Endodermal cell (in vitro differentiated cells): ENCODE results near the gene ABCA9. TPM values are rescaled to one million over a fixed set of nuclear protein-coding genes. Genes with fewer than 3 reads are reported as not detected.

ENCODE experiments used
- DNase-seq: peaks from one replicate; pipeline ENCODE4 v3.0.0-alpha.2; 2017
- H3K27ac ChIP-seq: 2 replicates; pipeline ENCODE4 v1.5.1; 2013; ENCODE audit warnings: mild to moderate bottlenecking, low read depth, low read length, moderate library complexity
- H3K27me3 ChIP-seq: 2 replicates; pipeline ENCODE4 v1.6.1; 2013; ENCODE audit warnings: mild to moderate bottlenecking, low read length, moderate library complexity; ENCODE audit not compliant: insufficient read depth, control insufficient read depth, poor library complexity, severe bottlenecking
- H3K36me3 ChIP-seq: 2 replicates; pipeline ENCODE4 v1.7.0; 2013; ENCODE audit warnings: mild to moderate bottlenecking, low read length, moderate library complexity; ENCODE audit not compliant: control insufficient read depth, insufficient read depth
- H3K4me1 ChIP-seq: one replicate; pipeline ENCODE4 v1.7.0; 2013; ENCODE audit warnings: low read length; ENCODE audit not compliant: control insufficient read depth, insufficient read depth
- H3K4me3 ChIP-seq: 2 replicates; pipeline ENCODE4 v1.5.1; 2013; ENCODE audit warnings: mild to moderate bottlenecking, low read length, moderate library complexity
- H3K9ac ChIP-seq: 2 replicates; pipeline ENCODE4 v1.6.1; 2013; ENCODE audit warnings: mild to moderate bottlenecking, low read length, moderate library complexity; ENCODE audit not compliant: poor library complexity, severe bottlenecking; ENCODE audit errors: extremely low read depth
- H3K9me3 ChIP-seq: 2 replicates; pipeline ENCODE4 v1.6.1; 2013; ENCODE audit warnings: mild to moderate bottlenecking, low read length, moderate library complexity; ENCODE audit not compliant: control insufficient read depth
- H3K27ac Mint-ChIP-seq: 2 replicates; pipeline ENCODE4 v1.8.0; 2020; ENCODE audit warnings: mixed read lengths
- H3K27me3 Mint-ChIP-seq: 2 replicates; pipeline ENCODE4 v1.8.0; 2021; ENCODE audit warnings: mild to moderate bottlenecking, mixed read lengths; ENCODE audit not compliant: insufficient read depth
- H3K36me3 Mint-ChIP-seq: 2 replicates; pipeline ENCODE4 v1.8.0; 2020; ENCODE audit warnings: low read depth, mixed read lengths
- H3K4me1 Mint-ChIP-seq: 2 replicates; pipeline ENCODE4 v1.8.0; 2020; ENCODE audit warnings: mixed read lengths
- H3K4me3 Mint-ChIP-seq: 2 replicates; pipeline ENCODE4 v1.8.0; 2020; ENCODE audit warnings: mild to moderate bottlenecking, moderate library complexity, mixed read lengths
- H3K9me3 Mint-ChIP-seq: 2 replicates; pipeline ENCODE4 v1.8.0; 2020; ENCODE audit warnings: mild to moderate bottlenecking, mixed read lengths
- WGBS, 2 experiments: methylation state at CpG; one replicate each; pipeline versions ENCODE4 v1.1.5 to v1.1.7; 2013; ENCODE audit warnings: missing lambda C conversion rate in 2 of 2, mixed read lengths in 1 of 2; ENCODE audit not compliant: insufficient coverage in 1 of 2, insufficient read length in 1 of 2; 5-methylcytosine and 5-hydroxymethylcytosine counted together
- total RNA-seq, 2 donors: library from RNA; stranded (reverse); fragmentation: NEBNext Ultra II Directional in 1 of 2; extraction: Animal tissue kit (Norgen Biotek cat#: 25700) in 1 of 2; gene quantifications; 2 replicates in 1 of 2; 3 replicates in 1 of 2; pipeline ENCODE4 v1.2.1, GENCODE V29; 2021
- TF ChIP-seq, protein P1 (sequence below): fragments of 200-600 bp; sonication (generic); conservative IDR thresholded peaks from 2 replicates; pipeline ENCODE4 v1.5.0; 2021; ENCODE audit warnings: antibody characterized with exemption, mild to moderate bottlenecking

The ABCA9 gene
- total RNA-seq, 2 donors from 2014 or later: not detected

DNA sequence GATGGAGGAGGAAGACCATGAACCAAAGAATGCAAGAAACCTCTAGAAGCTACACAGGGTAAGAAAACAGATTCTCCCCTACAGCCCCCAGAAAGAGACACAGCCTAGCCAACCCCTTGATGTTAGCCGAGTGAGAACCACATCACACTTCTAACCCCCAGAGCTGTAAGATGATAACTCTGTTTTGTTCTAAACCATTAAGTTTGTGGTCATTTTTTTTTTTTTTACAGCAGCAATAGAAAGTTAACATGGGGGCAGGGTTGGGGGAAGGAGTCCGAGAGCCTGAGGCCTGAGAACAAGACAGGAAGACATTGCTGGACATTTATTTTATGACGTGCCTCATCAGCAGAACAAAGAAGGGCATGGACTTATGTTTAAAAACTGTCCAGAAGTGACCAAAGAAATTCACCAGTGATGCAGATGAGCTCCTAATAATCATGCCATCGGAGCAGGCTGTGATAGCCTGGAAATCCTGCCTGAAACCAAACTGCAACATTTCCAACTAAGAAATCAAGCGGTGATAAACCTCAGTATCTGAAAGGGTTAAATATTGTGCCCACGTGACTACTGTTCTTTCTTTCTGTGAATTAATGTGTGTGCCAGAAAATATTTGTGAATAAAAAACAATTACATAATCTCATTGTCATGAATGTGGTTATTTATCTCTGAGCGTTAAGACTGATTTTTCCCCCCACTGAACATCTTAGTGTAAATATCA lies 1.1 kb downstream of the ABCA9 start:
- WGBS, 2 experiments: 92 to 99% methylated on average over 3 to 6 of the region's 7 CpGs
- peaks cover 6% of the 10 kb centered on the region for H3K9me3 ChIP-seq
- Mint-ChIP-seq H3K27ac (no peak overlapping the region), H3K4me3 (no peak overlapping the region), H3K9me3 (peaks cover 10% of the 10 kb centered on the region), H3K4me1 (peaks cover 4% of the 10 kb centered on the region), H3K27me3 (peaks cover 16% of the 10 kb centered on the region), H3K36me3 (no peaks in the 10 kb centered on the region)
- H3K27ac ChIP-seq: no peak overlapping the region
- DNase-seq: no peak
- TF ChIP-seq, protein P1, sequence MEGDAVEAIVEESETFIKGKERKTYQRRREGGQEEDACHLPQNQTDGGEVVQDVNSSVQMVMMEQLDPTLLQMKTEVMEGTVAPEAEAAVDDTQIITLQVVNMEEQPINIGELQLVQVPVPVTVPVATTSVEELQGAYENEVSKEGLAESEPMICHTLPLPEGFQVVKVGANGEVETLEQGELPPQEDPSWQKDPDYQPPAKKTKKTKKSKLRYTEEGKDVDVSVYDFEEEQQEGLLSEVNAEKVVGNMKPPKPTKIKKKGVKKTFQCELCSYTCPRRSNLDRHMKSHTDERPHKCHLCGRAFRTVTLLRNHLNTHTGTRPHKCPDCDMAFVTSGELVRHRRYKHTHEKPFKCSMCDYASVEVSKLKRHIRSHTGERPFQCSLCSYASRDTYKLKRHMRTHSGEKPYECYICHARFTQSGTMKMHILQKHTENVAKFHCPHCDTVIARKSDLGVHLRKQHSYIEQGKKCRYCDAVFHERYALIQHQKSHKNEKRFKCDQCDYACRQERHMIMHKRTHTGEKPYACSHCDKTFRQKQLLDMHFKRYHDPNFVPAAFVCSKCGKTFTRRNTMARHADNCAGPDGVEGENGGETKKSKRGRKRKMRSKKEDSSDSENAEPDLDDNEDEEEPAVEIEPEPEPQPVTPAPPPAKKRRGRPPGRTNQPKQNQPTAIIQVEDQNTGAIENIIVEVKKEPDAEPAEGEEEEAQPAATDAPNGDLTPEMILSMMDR: no peak
- no peak overlapping the region for H3K9ac ChIP-seq
- no peaks in the 10 kb centered on the region for H3K4me1 ChIP-seq
- H3K27me3 ChIP-seq: peaks cover 32% of the 10 kb centered on the region
- H3K36me3 ChIP-seq: no peaks in the 10 kb centered on the region
- H3K4me3 ChIP-seq: no peak overlapping the region

DNA sequence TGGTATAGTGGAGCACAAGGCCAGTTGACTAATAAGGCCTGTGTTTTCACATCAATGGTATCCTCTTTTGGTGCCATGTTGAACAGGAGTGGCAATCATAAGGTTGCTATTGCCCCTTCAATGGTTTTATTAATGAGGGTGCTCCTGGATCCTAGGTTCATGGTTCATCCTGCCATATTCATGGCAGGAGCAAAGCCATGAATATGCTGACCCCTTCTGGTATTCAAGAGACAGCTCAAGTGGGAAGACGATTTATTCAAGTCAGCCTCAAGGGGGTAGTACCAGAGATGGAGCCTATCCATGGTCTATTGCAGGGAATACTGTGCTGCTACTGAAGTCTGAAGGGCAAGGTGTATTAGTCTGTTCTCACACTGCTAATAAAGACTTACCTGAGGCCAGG lies 2.6 kb downstream of the ABCA9 start:
- TF ChIP-seq, protein P1: peak; percentile 74
- peak; percentile 60 for DNase-seq
- peaks cover 16% of the 10 kb centered on the region for H3K27me3 Mint-ChIP-seq

DNA sequence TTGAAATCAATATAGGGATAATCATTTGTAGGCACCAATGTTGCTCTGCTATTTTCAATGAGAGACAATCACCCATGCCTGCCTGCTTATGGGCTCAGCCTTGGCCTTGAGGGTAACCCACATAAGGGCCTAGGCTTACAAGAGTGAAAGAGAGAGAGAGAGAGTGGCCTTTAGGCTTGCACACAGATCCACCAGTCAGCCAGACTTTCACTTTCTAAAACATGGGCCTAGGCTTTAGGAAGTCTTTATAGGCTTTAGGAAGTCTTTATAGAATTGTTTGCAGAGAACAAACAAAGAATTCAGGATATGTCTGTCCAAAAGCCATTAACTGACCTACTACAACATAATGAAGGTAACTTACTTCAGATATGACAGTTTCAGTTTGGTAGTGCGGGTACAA lies 3.4 kb downstream of the ABCA9 start:
- Histone ChIP-seq H3K9me3 (peaks cover 6% of the 10 kb centered on the region), H3K4me3 (no peak overlapping the region), H3K4me1 (no peaks in the 10 kb centered on the region), H3K27me3 (peaks cover 26% of the 10 kb centered on the region), H3K9ac (no peak overlapping the region), H3K27ac (no peak overlapping the region), H3K36me3 (no peaks in the 10 kb centered on the region)
- Mint-ChIP-seq H3K27ac (no peak overlapping the region), H3K27me3 (peaks cover 16% of the 10 kb centered on the region), H3K9me3 (peaks cover 10% of the 10 kb centered on the region), H3K4me1 (peaks cover 4% of the 10 kb centered on the region), H3K4me3 (no peak overlapping the region), H3K36me3 (no peaks in the 10 kb centered on the region)
- WGBS, 2 experiments: no CpG with 5 or more reads among the region's 1 CpG
- TF ChIP-seq, protein P1: no peak
- DNase-seq: no peak

More for the DNA sequence above, 2.6 kb downstream of the ABCA9 start:
- H3K36me3 Mint-ChIP-seq: no peaks in the 10 kb centered on the region
- 78 to 91% methylated on average over 1 of the region's 1 CpG for WGBS, 2 experiments
- Histone ChIP-seq H3K4me1 (no peaks in the 10 kb centered on the region), H3K4me3 (no peak overlapping the region), H3K27ac (no peak overlapping the region), H3K9me3 (peaks cover 6% of the 10 kb centered on the region), H3K27me3 (peaks cover 30% of the 10 kb centered on the region), H3K9ac (no peak overlapping the region), H3K36me3 (no peaks in the 10 kb centered on the region)
- peaks cover 4% of the 10 kb centered on the region for H3K4me1 Mint-ChIP-seq
- peaks cover 10% of the 10 kb centered on the region for H3K9me3 Mint-ChIP-seq
- H3K4me3 Mint-ChIP-seq: no peak overlapping the region
- no peak overlapping the region for H3K27ac Mint-ChIP-seq
